ENCODE data around the gene CHN2. TPM values are rescaled to one million over a fixed set of nuclear protein-coding genes. Genes with fewer than 3 reads are reported as not detected.

The CHN2 gene
- total RNA-seq, 2 experiments from 2014 or later = 1.7 to 1.8 TPM

DNA sequence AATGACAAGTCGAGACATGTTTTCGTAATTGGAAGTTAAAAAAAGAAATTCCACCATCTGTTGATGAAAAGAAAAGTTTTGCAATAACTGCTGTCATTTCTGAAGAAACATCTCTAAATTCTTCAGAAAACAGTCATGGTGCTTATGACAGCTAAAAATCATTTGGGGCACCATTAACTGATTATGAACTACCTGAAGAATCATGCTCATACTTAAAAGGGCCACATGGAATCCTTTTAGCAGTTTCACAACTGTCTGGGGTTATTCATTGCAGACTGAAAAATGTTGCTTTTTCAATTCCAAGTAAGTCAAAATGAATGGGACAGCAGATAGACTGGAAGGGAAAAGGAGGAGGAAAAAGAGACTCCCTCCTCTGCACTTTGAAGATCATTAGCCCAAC, 134.2 kb downstream of the CHN2 start:
- ChIA-PET CTCF (no interaction called here), POLR2A (interaction anchor here (0.9 kb wide), 1 partner anchor 10 kb away, joined by 3 read pairs; no protein-coding TSS in a partner anchor)
- ATAC-seq = no peak
- Mint-ChIP-seq H3K4me1 (ENCODE audit: low read depth) (peaks cover 26% of the 10 kb centered on the region), H3K27me3 (no peaks in the 10 kb centered on the region), H3K27ac (no peak overlapping the region), H3K9me3 (peaks cover 2% of the 10 kb centered on the region), H3K36me3 (ENCODE audit: low read depth) (no peaks in the 10 kb centered on the region), H3K4me3 (no peak overlapping the region)
- no peak for DNase-seq
- intact Hi-C loops (cut with micrococcal nuclease) = no loop called here
- TF ChIP-seq, protein P1, sequence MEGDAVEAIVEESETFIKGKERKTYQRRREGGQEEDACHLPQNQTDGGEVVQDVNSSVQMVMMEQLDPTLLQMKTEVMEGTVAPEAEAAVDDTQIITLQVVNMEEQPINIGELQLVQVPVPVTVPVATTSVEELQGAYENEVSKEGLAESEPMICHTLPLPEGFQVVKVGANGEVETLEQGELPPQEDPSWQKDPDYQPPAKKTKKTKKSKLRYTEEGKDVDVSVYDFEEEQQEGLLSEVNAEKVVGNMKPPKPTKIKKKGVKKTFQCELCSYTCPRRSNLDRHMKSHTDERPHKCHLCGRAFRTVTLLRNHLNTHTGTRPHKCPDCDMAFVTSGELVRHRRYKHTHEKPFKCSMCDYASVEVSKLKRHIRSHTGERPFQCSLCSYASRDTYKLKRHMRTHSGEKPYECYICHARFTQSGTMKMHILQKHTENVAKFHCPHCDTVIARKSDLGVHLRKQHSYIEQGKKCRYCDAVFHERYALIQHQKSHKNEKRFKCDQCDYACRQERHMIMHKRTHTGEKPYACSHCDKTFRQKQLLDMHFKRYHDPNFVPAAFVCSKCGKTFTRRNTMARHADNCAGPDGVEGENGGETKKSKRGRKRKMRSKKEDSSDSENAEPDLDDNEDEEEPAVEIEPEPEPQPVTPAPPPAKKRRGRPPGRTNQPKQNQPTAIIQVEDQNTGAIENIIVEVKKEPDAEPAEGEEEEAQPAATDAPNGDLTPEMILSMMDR (IDR thresholded peaks at IDR 0.05) = no peak

GRCh38 chr7:29329686-29330085, 135.1 kb downstream of the CHN2 start:
- ATAC-seq (no peak), DNase-seq (no peak)
- Mint-ChIP-seq H3K4me1 (ENCODE audit: low read depth) (peaks cover 28% of the 10 kb centered on the region), H3K9me3 (peaks cover 2% of the 10 kb centered on the region), H3K27ac (no peak overlapping the region), H3K4me3 (no peak overlapping the region), H3K36me3 (ENCODE audit: low read depth) (no peaks in the 10 kb centered on the region), H3K27me3 (no peaks in the 10 kb centered on the region)
- POLR2A ChIA-PET = no interaction called here
- intact Hi-C loops (cut with micrococcal nuclease) = no loop called here
- CTCF ChIA-PET = no interaction called here
- TF ChIP-seq, protein P1 (IDR thresholded peaks at IDR 0.05) = no peak

GRCh38 chr7:29330136-29330535, 135.6 kb downstream of the CHN2 start:
- Mint-ChIP-seq H3K27ac (no peak overlapping the region), H3K27me3 (no peaks in the 10 kb centered on the region), H3K4me3 (no peak overlapping the region), H3K9me3 (peaks cover 2% of the 10 kb centered on the region), H3K36me3 (ENCODE audit: low read depth) (no peaks in the 10 kb centered on the region), H3K4me1 (ENCODE audit: low read depth) (peaks cover 32% of the 10 kb centered on the region)
- intact Hi-C loops (cut with micrococcal nuclease) = no loop called here
- POLR2A ChIA-PET = no interaction called here
- no peak for DNase-seq
- CTCF ChIA-PET = no interaction called here
- TF ChIP-seq, protein P1 (IDR thresholded peaks at IDR 0.05) = no peak
- ATAC-seq = no peak

GRCh38 chr7:29331163-29331562, 136.6 kb downstream of the CHN2 start:
- TF ChIP-seq, protein P1 (IDR thresholded peaks at IDR 0.05) = no peak
- peaks cover 43% of the 10 kb centered on the region for H3K4me1 Mint-ChIP-seq (ENCODE audit: low read depth)
- ChIA-PET POLR2A (no interaction called here), CTCF (no interaction called here)
- no peak for ATAC-seq
- DNase-seq = no peak
- peaks cover 2% of the 10 kb centered on the region for H3K9me3 Mint-ChIP-seq
- H3K27me3 Mint-ChIP-seq = no peaks in the 10 kb centered on the region
- no peak overlapping the region for H3K4me3 Mint-ChIP-seq
- no peaks in the 10 kb centered on the region for H3K36me3 Mint-ChIP-seq (ENCODE audit: low read depth)
- intact Hi-C loops (cut with micrococcal nuclease) = no loop called here
- H3K27ac Mint-ChIP-seq = no peak overlapping the region

- Mint-ChIP-seq H3K4me1 (ENCODE audit: low read depth) (peaks cover 53% of the 10 kb centered on the region), H3K27ac (no peak overlapping the region), H3K27me3 (no peaks in the 10 kb centered on the region), H3K9me3 (peaks cover 2% of the 10 kb centered on the region), H3K4me3 (no peak overlapping the region), H3K36me3 (ENCODE audit: low read depth) (no peaks in the 10 kb centered on the region)
- TF ChIP-seq, protein P1 (IDR thresholded peaks at IDR 0.05) = no peak
- CTCF ChIA-PET = no interaction called here
- ATAC-seq = no peak
- POLR2A ChIA-PET = no interaction called here
- intact Hi-C loops (cut with micrococcal nuclease) = no loop called here
- no peak for DNase-seq
Observed at GRCh38 chr7:29332042-29332811, 137.7 kb downstream of the CHN2 start.

Measured in activated CD8-positive, alpha-beta T cell treated with anti-CD3 and anti-CD28 coated beads for 36 hours (primary cell).